Gastrocnemius medialis (tissue), 4 donors: ENCODE data around the gene AQP12B.
"Not testable (repeated sequence)": the region's sequence is repeated elsewhere in the genome, so short reads cannot be mapped to it uniquely, and the experiment has no call there.

Experiments
- POLR2A ChIP-seq, 2 donors: fragments of 450-650 bp; IDR thresholded peaks; one replicate each; pipeline ENCODE4 v1.6.1; 2017; ENCODE audit warnings: antibody characterized with exemption in 2 of 2, mild to moderate bottlenecking in 2 of 2, moderate library complexity in 2 of 2
- TF ChIP-seq, protein P1 (sequence below), 5 experiments: fragments of 450-650 bp in 3 of 5; fragments of 200-600 bp in 2 of 5; sonication (generic) in 2 of 5; IDR thresholded peaks in 4 of 5; conservative IDR thresholded peaks in 1 of 5; 1 replicate in 4 of 5; 2 replicates in 1 of 5; pipeline ENCODE4 v1.5.1; 2016 to 2019; ENCODE audit warnings: antibody characterized with exemption in 5 of 5, mild to moderate bottlenecking in 3 of 5, moderate library complexity in 3 of 5

DNA sequence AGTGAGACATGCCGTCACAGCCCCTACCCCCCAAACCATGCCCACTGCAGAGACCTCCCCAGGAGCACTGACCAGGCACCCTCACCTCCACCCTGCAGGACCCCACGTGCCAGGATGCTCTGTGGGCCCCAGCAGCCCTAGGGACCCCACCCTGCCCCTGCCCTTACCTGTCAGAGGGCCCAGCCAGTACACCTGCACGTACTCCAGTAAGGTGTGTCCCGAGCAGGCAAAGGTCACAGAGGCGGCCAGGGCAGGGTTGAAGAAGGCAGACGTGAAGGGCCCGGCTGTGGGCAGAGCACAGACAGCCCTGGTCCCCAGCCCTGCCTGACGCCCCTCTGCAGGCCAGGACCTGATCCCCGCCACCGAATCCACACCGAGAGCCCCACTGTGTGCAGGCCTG is 2.5 kb downstream of the AQP12B start:
- TF ChIP-seq POLR2A (IDR thresholded peaks at IDR 0.05) = not testable (repeated sequence)
- TF ChIP-seq, protein P1, sequence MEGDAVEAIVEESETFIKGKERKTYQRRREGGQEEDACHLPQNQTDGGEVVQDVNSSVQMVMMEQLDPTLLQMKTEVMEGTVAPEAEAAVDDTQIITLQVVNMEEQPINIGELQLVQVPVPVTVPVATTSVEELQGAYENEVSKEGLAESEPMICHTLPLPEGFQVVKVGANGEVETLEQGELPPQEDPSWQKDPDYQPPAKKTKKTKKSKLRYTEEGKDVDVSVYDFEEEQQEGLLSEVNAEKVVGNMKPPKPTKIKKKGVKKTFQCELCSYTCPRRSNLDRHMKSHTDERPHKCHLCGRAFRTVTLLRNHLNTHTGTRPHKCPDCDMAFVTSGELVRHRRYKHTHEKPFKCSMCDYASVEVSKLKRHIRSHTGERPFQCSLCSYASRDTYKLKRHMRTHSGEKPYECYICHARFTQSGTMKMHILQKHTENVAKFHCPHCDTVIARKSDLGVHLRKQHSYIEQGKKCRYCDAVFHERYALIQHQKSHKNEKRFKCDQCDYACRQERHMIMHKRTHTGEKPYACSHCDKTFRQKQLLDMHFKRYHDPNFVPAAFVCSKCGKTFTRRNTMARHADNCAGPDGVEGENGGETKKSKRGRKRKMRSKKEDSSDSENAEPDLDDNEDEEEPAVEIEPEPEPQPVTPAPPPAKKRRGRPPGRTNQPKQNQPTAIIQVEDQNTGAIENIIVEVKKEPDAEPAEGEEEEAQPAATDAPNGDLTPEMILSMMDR (IDR thresholded peaks at IDR 0.05 in 4 of 5, conservative IDR thresholded peaks at IDR 0.05 in 1 of 5) = not testable (repeated sequence)
